GM19372 (cell line): ENCODE results near the gene CSTB.

ENCODE experiments used
- ATAC-seq: cut with Tn5 transposase; IDR thresholded peaks from one replicate; pipeline ENCODE4 v1.9.1; 2021; ENCODE audit warnings: mild to moderate bottlenecking, low read depth, moderate library complexity; ENCODE audit not compliant: unreplicated experiment

The CSTB gene

GRCh38 chr21:43793243-43793642 lies 17.1 kb upstream of the CSTB start:
- no peak for ATAC-seq

- ATAC-seq: no peak
These were observed 16.3 kb upstream of the CSTB start for GRCh38 chr21:43792406-43792805.

GRCh38 chr21:43790010-43790524 lies 14.0 kb upstream of the CSTB start:
- ATAC-seq: no peak

- ATAC-seq: peak; percentile 87
These were observed 13.3 kb upstream of the CSTB start, which contains the start of gene RRP1 for GRCh38 chr21:43789276-43790009. RRP1 (plus strand) TSS chr21:43789577; CDS start chr21:43789630, 53 bp downstream.

- ATAC-seq: no peak
These were observed 10.8 kb upstream of the CSTB start for GRCh38 chr21:43786807-43787440.

- no peak for ATAC-seq
These were observed 10.2 kb upstream of the CSTB start for GRCh38 chr21:43786300-43786806.

GRCh38 chr21:43785134-43785533 lies 9.0 kb upstream of the CSTB start:
- ATAC-seq: no peak

GRCh38 chr21:43783098-43783700 lies 7.1 kb upstream of the CSTB start:
- no peak for ATAC-seq

- ATAC-seq: no peak
These were observed 6.5 kb upstream of the CSTB start for GRCh38 chr21:43782431-43783097.

- ATAC-seq: no peak
These were observed 5.7 kb upstream of the CSTB start for GRCh38 chr21:43781846-43782245.

GRCh38 chr21:43779660-43780059 lies 3.6 kb upstream of the CSTB start:
- ATAC-seq: no peak

- ATAC-seq: no peak
These were observed 2.6 kb upstream of the CSTB start for GRCh38 chr21:43778469-43779335.

GRCh38 chr21:43777953-43778352 lies 1.8 kb upstream of the CSTB start:
- ATAC-seq: no peak

- ATAC-seq: no peak
These were observed 918 bp downstream of the CSTB start for GRCh38 chr21:43775190-43775589.

GRCh38 chr21:43774163-43774562 lies 1.9 kb downstream of the CSTB start:
- no peak for ATAC-seq

- ATAC-seq: no peak
These were observed 3.7 kb downstream of the CSTB start for GRCh38 chr21:43772425-43772821.

- ATAC-seq: no peak
These were observed 4.2 kb downstream of the CSTB start for GRCh38 chr21:43771698-43772424.

GRCh38 chr21:43771199-43771675 lies 4.9 kb downstream of the CSTB start:
- ATAC-seq: no peak

GRCh38 chr21:43770066-43770655 lies 5.9 kb downstream of the CSTB start:
- no peak for ATAC-seq
